ENCODE results near the gene LINC00305. TPM values are rescaled to one million over a fixed set of nuclear protein-coding genes. Genes with fewer than 3 reads are reported as not detected.

LINC00305 gene
- total RNA-seq, 6 experiments from 2014 or later = not detected

- TF ChIP-seq POLR2A (IDR thresholded peaks at IDR 0.05) (no peak), CTCF (IDR thresholded peaks at IDR 0.05) (peak; percentile 53 to 65 (median 58))
- no peaks in the 10 kb centered on the region for H3K9me3 ChIP-seq
- intact Hi-C loops (cut with DNase I) = no loop called here
- 10% methylated on average over 3 of the region's 3 CpGs for WGBS (ENCODE audit: insufficient coverage, low coverage, low lambda C conversion rate, missing lambda C conversion rate)
- no peaks in the 10 kb centered on the region for H3K4me1 ChIP-seq
- no peaks in the 10 kb centered on the region for H3K27me3 ChIP-seq
- H3K36me3 ChIP-seq = no peaks in the 10 kb centered on the region
- DNase-seq = no peak
- H3K4me3 ChIP-seq = no peak overlapping the region
- no peak overlapping the region for H3K27ac ChIP-seq
- peak; percentile 40 to 67 (median 60) for ATAC-seq
Observed at GRCh38 chr18:64037812-64038414, 111.0 kb downstream of the LINC00305 start.

GRCh38 chr18:64032312-64032711 is 116.6 kb downstream of the LINC00305 start:
- ATAC-seq (no peak), DNase-seq (no peak)
- no peak overlapping the region for H3K4me3 ChIP-seq
- H3K9me3 ChIP-seq = no peaks in the 10 kb centered on the region
- no peaks in the 10 kb centered on the region for H3K36me3 ChIP-seq
- H3K27ac ChIP-seq = no peak overlapping the region
- TF ChIP-seq CTCF (IDR thresholded peaks at IDR 0.05) = no peak
- no peaks in the 10 kb centered on the region for H3K27me3 ChIP-seq
- intact Hi-C loops (cut with DNase I) = no loop called here
- no peaks in the 10 kb centered on the region for H3K4me1 ChIP-seq
- 67% methylated on average over 5 of the region's 6 CpGs for WGBS (ENCODE audit: insufficient coverage, low coverage, low lambda C conversion rate, missing lambda C conversion rate)

- TF ChIP-seq POLR2A (IDR thresholded peaks at IDR 0.05) (no peak), CTCF (IDR thresholded peaks at IDR 0.05) (no peak)
- intact Hi-C loops (cut with DNase I) = no loop called here
- 62% methylated on average over 2 of the region's 3 CpGs for WGBS (ENCODE audit: insufficient coverage, low coverage, low lambda C conversion rate, missing lambda C conversion rate)
- ATAC-seq (no peak), DNase-seq (no peak)
- Histone ChIP-seq H3K4me3 (no peak overlapping the region), H3K27me3 (no peaks in the 10 kb centered on the region), H3K36me3 (no peaks in the 10 kb centered on the region), H3K9me3 (no peaks in the 10 kb centered on the region), H3K4me1 (no peaks in the 10 kb centered on the region), H3K27ac (no peak overlapping the region)
Observed at GRCh38 chr18:64031411-64031810, 117.5 kb downstream of the LINC00305 start.

Other genes starting within 250 kb of the LINC00305 start
- gene SERPINB10, start 241.1 kb downstream of the LINC00305 start, total RNA-seq = under 1 TPM in 1 of 6 experiments, not detected in 5; 0.24 TPM
- under 1 TPM in 2 of 6 experiments, not detected in 4; 0.27 to 0.37 TPM for gene HMSD, start 199.8 kb downstream of the LINC00305 start, total RNA-seq
- 10 to 100 TPM in 4 of 6 experiments, 1 to 10 TPM in 2; 2.8 to 44.2 (median 16.8) TPM for gene SERPINB8, start 179.0 kb downstream of the LINC00305 start, total RNA-seq

Measured in right lobe of liver (tissue), 6 donors.